ENCODE results near the gene SUGCT. TPM values are rescaled to one million over a fixed set of nuclear protein-coding genes. Genes with fewer than 3 reads are reported as not detected.

The SUGCT gene
- total RNA-seq, 3 donors from 2014 or later (not counting 1 experiment from before 2014, with no cell fraction given), result 0.40 to 0.59 TPM; not detected in 1

- Mint-ChIP-seq H3K9me3 (peaks cover 3 to 8% of the 10 kb centered on the region in 2 donors), H3K36me3 (no peaks in the 10 kb centered on the region), H3K4me3 (no peak overlapping the region), H3K27ac (no peak overlapping the region), H3K4me1 (no peaks in the 10 kb centered on the region), H3K27me3 (ENCODE audit: low read depth in 2 of 2) (no peaks in the 10 kb centered on the region)
- no peak for DNase-seq
- Histone ChIP-seq H3K27ac (ENCODE audit: low read length) (no peak overlapping the region), H3K4me1 (ENCODE audit: control insufficient read depth, insufficient read depth, low read length) (no peaks in the 10 kb centered on the region), H3K36me3 (ENCODE audit: control insufficient read depth, insufficient read depth, low read length) (no peaks in the 10 kb centered on the region), H3K27me3 (ENCODE audit: control insufficient read depth, insufficient read depth, low read length) (no peaks in the 10 kb centered on the region), H3K4me3 (ENCODE audit: low read length) (no peak overlapping the region), H3K9me3 (ENCODE audit: control insufficient read depth, insufficient read depth, low read length) (no peaks in the 10 kb centered on the region)
- no peak for TF ChIP-seq CTCF (IDR thresholded peaks at IDR 0.05)
- intact Hi-C loops (cut with micrococcal nuclease), result no loop called here
- ATAC-seq, result no peak
Observed at GRCh38 chr7:40527723-40528122, 392.9 kb downstream of the SUGCT start.

- H3K4me1 ChIP-seq (ENCODE audit: control insufficient read depth, insufficient read depth, low read length), result no peaks in the 10 kb centered on the region
- DNase-seq (no peak), ATAC-seq (no peak)
- H3K27me3 Mint-ChIP-seq (ENCODE audit: low read depth in 2 of 2), result no peaks in the 10 kb centered on the region
- no peak overlapping the region for H3K27ac ChIP-seq (ENCODE audit: low read length)
- no peak overlapping the region for H3K4me3 Mint-ChIP-seq
- no peaks in the 10 kb centered on the region for H3K36me3 Mint-ChIP-seq
- H3K27me3 ChIP-seq (ENCODE audit: control insufficient read depth, insufficient read depth, low read length), result no peaks in the 10 kb centered on the region
- intact Hi-C loops (cut with micrococcal nuclease), result no loop called here
- no peaks in the 10 kb centered on the region for H3K36me3 ChIP-seq (ENCODE audit: control insufficient read depth, insufficient read depth, low read length)
- peaks cover 2 to 3% of the 10 kb centered on the region in 2 donors for H3K9me3 Mint-ChIP-seq
- no peak for TF ChIP-seq CTCF (IDR thresholded peaks at IDR 0.05)
- H3K4me1 Mint-ChIP-seq, result no peaks in the 10 kb centered on the region
- no peak overlapping the region for H3K27ac Mint-ChIP-seq
- H3K4me3 ChIP-seq (ENCODE audit: low read length), result no peak overlapping the region
- H3K9me3 ChIP-seq (ENCODE audit: control insufficient read depth, insufficient read depth, low read length), result no peaks in the 10 kb centered on the region
Observed at GRCh38 chr7:40530292-40530691, 395.5 kb downstream of the SUGCT start.

GRCh38 chr7:40531956-40532355, 397.2 kb downstream of the SUGCT start:
- H3K4me3 ChIP-seq (ENCODE audit: low read length), result no peak overlapping the region
- ATAC-seq (no peak), DNase-seq (no peak)
- Mint-ChIP-seq H3K4me1 (no peaks in the 10 kb centered on the region), H3K4me3 (no peak overlapping the region), H3K27ac (no peak overlapping the region), H3K27me3 (ENCODE audit: low read depth in 2 of 2) (no peaks in the 10 kb centered on the region), H3K9me3 (peaks cover 3 to 5% of the 10 kb centered on the region in 2 donors), H3K36me3 (no peaks in the 10 kb centered on the region)
- TF ChIP-seq CTCF (IDR thresholded peaks at IDR 0.05), result no peak
- no CpG with 5 or more reads among the region's 3 CpGs for WGBS (ENCODE audit: insufficient coverage)
- H3K27ac ChIP-seq (ENCODE audit: low read length), result no peak overlapping the region
- no peaks in the 10 kb centered on the region for H3K27me3 ChIP-seq (ENCODE audit: control insufficient read depth, insufficient read depth, low read length)
- H3K9me3 ChIP-seq (ENCODE audit: control insufficient read depth, insufficient read depth, low read length), result no peaks in the 10 kb centered on the region
- intact Hi-C loops (cut with micrococcal nuclease), result no loop called here
- no peaks in the 10 kb centered on the region for H3K36me3 ChIP-seq (ENCODE audit: control insufficient read depth, insufficient read depth, low read length)
- H3K4me1 ChIP-seq (ENCODE audit: control insufficient read depth, insufficient read depth, low read length), result no peaks in the 10 kb centered on the region

- H3K27ac ChIP-seq (ENCODE audit: low read length), result no peak overlapping the region
- H3K9me3 Mint-ChIP-seq, result peaks cover 2 to 7% of the 10 kb centered on the region in 2 donors
- no peaks in the 10 kb centered on the region for H3K36me3 Mint-ChIP-seq
- DNase-seq (no peak), ATAC-seq (no peak)
- H3K36me3 ChIP-seq (ENCODE audit: control insufficient read depth, insufficient read depth, low read length), result no peaks in the 10 kb centered on the region
- no peaks in the 10 kb centered on the region for H3K4me1 ChIP-seq (ENCODE audit: control insufficient read depth, insufficient read depth, low read length)
- no peak overlapping the region for H3K4me3 Mint-ChIP-seq
- H3K4me1 Mint-ChIP-seq, result no peaks in the 10 kb centered on the region
- H3K9me3 ChIP-seq (ENCODE audit: control insufficient read depth, insufficient read depth, low read length), result no peaks in the 10 kb centered on the region
- no peaks in the 10 kb centered on the region for H3K27me3 Mint-ChIP-seq (ENCODE audit: low read depth in 2 of 2)
- no peak overlapping the region for H3K27ac Mint-ChIP-seq
- intact Hi-C loops (cut with micrococcal nuclease), result no loop called here
- 89% methylated on average over 3 of the region's 3 CpGs for WGBS (ENCODE audit: insufficient coverage)
- no peak for TF ChIP-seq CTCF (IDR thresholded peaks at IDR 0.05)
- no peak overlapping the region for H3K4me3 ChIP-seq (ENCODE audit: low read length)
- no peaks in the 10 kb centered on the region for H3K27me3 ChIP-seq (ENCODE audit: control insufficient read depth, insufficient read depth, low read length)
Observed at GRCh38 chr7:40535678-40536077, 400.9 kb downstream of the SUGCT start.
